Measurements from ENCODE around the gene NBEAL2. TPM values are rescaled to one million over a fixed set of nuclear protein-coding genes. Genes with fewer than 3 reads are reported as not detected.
A peak's percentile ranks its signal among the peaks of the same experiment; 100 is the strongest.

The NBEAL2 gene
- total RNA-seq, 3 donors from 2014 or later: 75.5 to 86.9 (median 80.7) TPM

DNA sequence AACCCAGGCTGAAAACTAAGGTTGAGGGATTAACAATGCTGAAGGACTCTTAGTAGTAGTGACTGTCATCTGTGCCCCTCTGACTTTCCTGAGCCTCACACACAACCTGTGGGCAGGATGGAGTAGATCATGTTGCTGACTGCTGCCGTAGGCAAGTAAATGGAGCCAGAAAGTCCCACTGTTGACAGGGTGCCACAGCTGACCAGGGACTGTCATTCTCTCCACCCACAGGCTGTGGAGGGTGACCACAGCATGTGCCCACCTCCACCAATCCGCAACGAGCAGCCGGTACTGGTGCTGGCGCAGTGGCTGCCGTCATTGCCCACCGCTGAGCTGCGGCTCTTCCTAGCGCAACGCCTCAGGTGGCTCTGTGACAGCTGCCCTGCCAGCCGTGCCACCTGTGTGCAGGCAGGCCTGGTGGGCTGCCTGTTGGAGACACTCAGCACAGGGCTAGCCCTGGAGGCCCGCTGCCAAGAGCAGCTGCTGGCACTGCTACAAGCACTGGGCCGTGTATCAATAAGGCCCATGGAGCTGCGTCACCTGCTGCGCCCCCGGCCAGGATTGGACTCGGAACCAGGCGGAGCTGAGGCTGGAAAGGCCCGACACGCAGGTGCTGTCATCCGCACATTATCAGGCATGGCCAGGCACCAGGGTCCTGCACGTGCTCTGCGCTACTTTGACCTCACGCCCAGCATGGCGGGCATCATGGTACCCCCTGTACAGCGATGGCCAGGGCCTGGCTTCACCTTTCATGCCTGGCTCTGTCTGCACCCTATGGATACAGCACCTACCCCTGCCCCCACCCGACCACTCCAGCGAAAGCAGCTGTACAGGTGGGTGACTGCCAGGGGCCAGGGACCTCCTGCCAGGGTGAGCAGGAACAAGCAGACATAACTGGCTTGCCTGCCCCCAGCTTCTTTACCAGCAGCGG is 15.6 kb downstream of the NBEAL2 start:
- no peak overlapping the region for H3K4me3 Mint-ChIP-seq
- no peak for ATAC-seq
- H3K27me3 Mint-ChIP-seq (ENCODE audit: low read depth): no peaks in the 10 kb centered on the region
- H3K36me3 Mint-ChIP-seq (ENCODE audit: insufficient read depth): peaks cover 15% of the 10 kb centered on the region
- DNase-seq: no peak
- H3K4me1 Mint-ChIP-seq (ENCODE audit: low read depth): peaks cover 20% of the 10 kb centered on the region
- no peaks in the 10 kb centered on the region for H3K9me3 Mint-ChIP-seq

DNA sequence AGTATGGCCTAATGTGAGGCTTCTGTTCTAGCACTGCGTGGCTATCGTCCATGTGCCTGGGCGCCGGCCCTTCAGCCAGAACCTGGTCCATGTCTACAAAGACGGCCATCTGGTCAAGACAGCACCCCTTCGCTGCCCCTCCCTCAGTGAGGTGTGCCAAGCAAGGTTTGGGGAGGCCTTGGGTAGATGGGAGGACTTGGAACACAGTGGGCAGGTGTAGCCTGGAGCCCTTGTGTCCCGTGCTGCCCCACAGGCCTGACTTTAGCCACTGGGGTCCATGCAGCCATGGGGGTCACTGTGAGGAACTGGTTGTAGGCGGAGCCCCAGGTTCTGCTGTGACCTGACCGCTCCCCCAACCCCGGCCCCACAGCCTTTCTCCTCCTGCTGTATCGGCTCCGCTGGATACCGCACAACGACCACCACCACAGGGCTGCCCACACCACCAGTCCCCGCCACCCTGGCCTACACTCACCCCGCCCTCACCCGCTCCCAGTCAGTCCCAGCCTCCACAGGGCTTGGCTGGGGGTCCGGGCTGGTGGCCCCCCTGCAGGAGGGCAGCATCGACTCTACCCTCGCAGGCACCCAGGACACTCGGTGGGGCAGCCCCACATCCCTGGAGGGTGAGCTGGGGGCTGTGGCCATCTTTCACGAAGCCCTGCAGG is 16.6 kb downstream of the NBEAL2 start:
- no peak overlapping the region for H3K4me3 Mint-ChIP-seq
- peaks cover 13% of the 10 kb centered on the region for H3K36me3 Mint-ChIP-seq (ENCODE audit: insufficient read depth)
- no peaks in the 10 kb centered on the region for H3K27me3 Mint-ChIP-seq (ENCODE audit: low read depth)
- DNase-seq (no peak), ATAC-seq (no peak)
- peaks cover 16% of the 10 kb centered on the region for H3K4me1 Mint-ChIP-seq (ENCODE audit: low read depth)
- H3K9me3 Mint-ChIP-seq: no peaks in the 10 kb centered on the region

GRCh38 chr3:46996689-46997452 is 17.4 kb downstream of the NBEAL2 start:
- Mint-ChIP-seq H3K4me3 (no peak overlapping the region), H3K27me3 (ENCODE audit: low read depth) (no peaks in the 10 kb centered on the region), H3K9me3 (no peaks in the 10 kb centered on the region), H3K4me1 (ENCODE audit: low read depth) (peaks cover 14% of the 10 kb centered on the region), H3K36me3 (ENCODE audit: insufficient read depth) (peaks cover 13% of the 10 kb centered on the region)
- DNase-seq (no peak), ATAC-seq (no peak)

- H3K4me3 Mint-ChIP-seq: no peak overlapping the region
- DNase-seq: no peak
- H3K4me1 Mint-ChIP-seq (ENCODE audit: low read depth): peaks cover 14% of the 10 kb centered on the region
- H3K27me3 Mint-ChIP-seq (ENCODE audit: low read depth): no peaks in the 10 kb centered on the region
- peaks cover 15% of the 10 kb centered on the region for H3K36me3 Mint-ChIP-seq (ENCODE audit: insufficient read depth)
- H3K9me3 Mint-ChIP-seq: no peaks in the 10 kb centered on the region
- no peak for ATAC-seq
These were observed 18.1 kb downstream of the NBEAL2 start for GRCh38 chr3:46997453-46998091.

DNA sequence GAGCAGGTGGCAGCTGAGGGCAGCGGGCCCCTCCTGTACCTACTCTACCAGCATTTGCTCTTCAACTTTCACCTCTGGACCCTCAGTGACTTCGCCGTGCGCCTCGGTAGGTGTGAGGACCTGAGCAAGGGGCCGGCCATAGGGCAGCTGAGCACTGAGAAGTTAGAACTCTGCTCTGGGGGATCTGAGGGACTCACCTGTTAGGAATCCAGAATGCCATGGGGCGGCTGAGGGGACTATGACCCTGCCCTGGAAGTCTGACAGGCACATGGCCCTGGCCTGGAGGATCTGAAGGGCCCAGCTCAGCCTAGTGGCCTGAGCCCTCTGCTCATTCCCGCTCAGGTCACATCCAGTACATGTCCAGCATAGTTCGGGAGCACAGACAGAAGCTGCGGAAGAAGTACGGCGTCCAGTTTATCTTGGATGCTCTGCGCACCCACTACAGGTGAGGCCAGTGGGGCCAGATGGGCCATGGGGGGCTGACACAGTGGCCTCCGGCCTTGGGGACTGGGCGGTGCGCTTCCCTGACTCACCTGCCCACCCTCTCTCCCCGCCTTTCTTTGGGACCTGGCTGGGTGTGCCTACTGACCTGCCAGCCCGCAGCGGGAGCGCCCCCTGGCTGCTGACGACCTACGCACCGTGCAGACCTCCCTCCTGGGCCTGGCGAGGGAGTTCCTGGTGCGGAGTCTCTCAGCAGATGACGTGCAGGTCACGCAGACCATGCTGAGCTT is 18.8 kb downstream of the NBEAL2 start:
- peaks cover 14% of the 10 kb centered on the region for H3K4me1 Mint-ChIP-seq (ENCODE audit: low read depth)
- peaks cover 16% of the 10 kb centered on the region for H3K36me3 Mint-ChIP-seq (ENCODE audit: insufficient read depth)
- no peaks in the 10 kb centered on the region for H3K9me3 Mint-ChIP-seq
- ATAC-seq (peak; percentile 79 to 80), DNase-seq (peak; percentile 76)
- no peak overlapping the region for H3K4me3 Mint-ChIP-seq
- no peaks in the 10 kb centered on the region for H3K27me3 Mint-ChIP-seq (ENCODE audit: low read depth)

DNA sequence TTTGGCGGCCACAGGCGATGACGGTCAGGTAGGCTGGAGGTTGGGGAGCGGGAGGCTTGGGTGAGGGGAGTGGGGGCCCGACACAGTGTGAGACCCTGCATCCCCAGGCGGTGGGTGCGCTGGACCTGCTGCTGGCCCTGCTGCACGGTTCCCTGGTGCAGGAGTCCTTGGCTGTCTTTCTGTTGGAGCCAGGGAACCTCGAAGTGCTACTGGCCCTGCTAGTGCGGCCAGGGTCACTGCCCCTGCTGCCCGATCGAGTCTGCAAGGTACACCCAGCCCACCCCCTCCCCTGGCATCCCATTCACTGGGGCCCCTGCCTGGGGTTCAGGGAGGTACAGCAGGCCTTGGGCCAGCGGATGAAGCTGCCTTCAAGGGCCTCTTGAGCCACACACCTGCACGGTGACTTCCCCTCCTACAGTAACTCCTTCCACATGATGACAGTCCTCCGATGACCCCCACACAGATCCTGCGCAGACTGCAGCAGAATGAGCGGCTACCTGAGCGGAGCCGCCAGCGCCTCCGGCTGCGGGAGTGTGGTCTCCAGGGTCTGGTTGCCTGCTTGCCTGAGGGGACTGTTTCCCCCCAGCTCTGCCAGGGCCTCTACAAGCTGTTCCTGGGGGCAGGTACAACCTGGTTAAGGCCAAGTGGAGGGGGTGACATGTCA is 19.5 kb downstream of the NBEAL2 start:
- H3K27me3 Mint-ChIP-seq (ENCODE audit: low read depth): no peaks in the 10 kb centered on the region
- no peak overlapping the region for H3K4me3 Mint-ChIP-seq
- H3K9me3 Mint-ChIP-seq: no peaks in the 10 kb centered on the region
- peaks cover 23% of the 10 kb centered on the region for H3K36me3 Mint-ChIP-seq (ENCODE audit: insufficient read depth)
- ATAC-seq (no peak), DNase-seq (no peak)
- peaks cover 14% of the 10 kb centered on the region for H3K4me1 Mint-ChIP-seq (ENCODE audit: low read depth)

GRCh38 chr3:46999516-47000197 is 20.2 kb downstream of the NBEAL2 start:
- Mint-ChIP-seq H3K4me1 (ENCODE audit: low read depth) (peaks cover 14% of the 10 kb centered on the region), H3K27me3 (ENCODE audit: low read depth) (no peaks in the 10 kb centered on the region), H3K9me3 (no peaks in the 10 kb centered on the region), H3K4me3 (no peak overlapping the region), H3K36me3 (ENCODE audit: insufficient read depth) (peaks cover 23% of the 10 kb centered on the region)
- no peak for ATAC-seq
- no peak for DNase-seq

DNA sequence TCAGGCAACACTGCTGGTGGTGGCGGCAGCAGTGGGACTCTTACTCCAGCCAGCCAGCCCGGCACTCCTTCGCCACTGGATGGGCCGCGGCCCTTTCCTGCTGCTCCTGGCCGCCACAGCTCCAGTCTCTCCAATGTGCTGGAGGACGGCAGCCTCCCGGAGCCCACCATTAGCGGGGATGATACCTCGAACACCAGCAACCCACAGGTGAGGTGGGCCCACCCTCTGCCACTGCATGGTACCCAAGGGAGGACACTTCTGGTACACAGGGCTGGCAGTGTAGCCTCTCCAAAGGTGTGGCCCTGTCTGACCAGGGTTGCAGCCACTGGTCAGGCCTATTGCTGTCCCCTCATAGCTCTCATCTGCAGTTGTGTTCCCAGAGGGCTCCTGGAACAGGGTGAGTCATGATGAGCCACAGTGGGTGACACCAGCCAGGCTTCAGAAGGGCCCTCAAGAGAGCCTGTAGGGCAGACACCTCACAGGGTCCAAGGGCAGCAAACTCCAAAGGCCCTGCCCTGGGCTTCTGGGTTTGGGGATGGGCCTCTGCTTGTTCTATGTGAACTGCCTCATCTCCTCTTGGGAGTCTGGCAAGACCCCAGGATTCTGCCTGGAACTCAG is 20.8 kb downstream of the NBEAL2 start:
- H3K4me3 Mint-ChIP-seq: no peak overlapping the region
- H3K36me3 Mint-ChIP-seq (ENCODE audit: insufficient read depth): peaks cover 21% of the 10 kb centered on the region
- H3K4me1 Mint-ChIP-seq (ENCODE audit: low read depth): peaks cover 14% of the 10 kb centered on the region
- DNase-seq: no peak
- H3K27me3 Mint-ChIP-seq (ENCODE audit: low read depth): no peaks in the 10 kb centered on the region
- no peaks in the 10 kb centered on the region for H3K9me3 Mint-ChIP-seq
- ATAC-seq: peak in 1 of 2 donors; percentile 39

GRCh38 chr3:47000922-47001730 is 21.7 kb downstream of the NBEAL2 start:
- ATAC-seq (no peak), DNase-seq (no peak)
- Mint-ChIP-seq H3K27me3 (ENCODE audit: low read depth) (no peaks in the 10 kb centered on the region), H3K36me3 (ENCODE audit: insufficient read depth) (peaks cover 26% of the 10 kb centered on the region), H3K4me3 (no peak overlapping the region), H3K4me1 (ENCODE audit: low read depth) (peaks cover 14% of the 10 kb centered on the region), H3K9me3 (no peaks in the 10 kb centered on the region)

DNA sequence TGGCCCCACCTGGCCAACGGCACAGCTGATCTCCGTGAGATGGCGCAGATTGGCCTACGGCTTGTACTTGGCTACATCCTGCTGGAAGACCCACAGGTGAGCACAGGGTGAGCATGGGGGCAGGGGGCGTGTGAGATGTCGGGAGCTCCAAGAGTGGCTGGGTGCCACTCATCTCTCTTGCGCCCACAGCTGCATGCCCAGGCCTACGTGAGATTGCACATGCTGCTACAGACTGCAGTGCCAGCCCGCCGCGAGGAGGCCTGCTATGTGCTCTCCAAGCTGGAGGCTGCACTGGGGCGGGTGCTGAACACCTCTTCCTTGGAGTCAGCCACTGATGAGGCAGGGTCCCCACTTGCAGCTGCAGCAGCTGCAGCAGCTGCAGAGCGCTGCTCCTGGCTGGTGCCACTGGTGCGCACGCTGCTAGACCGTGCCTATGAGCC is 22.3 kb downstream of the NBEAL2 start:
- no peak overlapping the region for H3K4me3 Mint-ChIP-seq
- no peaks in the 10 kb centered on the region for H3K9me3 Mint-ChIP-seq
- H3K27me3 Mint-ChIP-seq (ENCODE audit: low read depth): no peaks in the 10 kb centered on the region
- peaks cover 13% of the 10 kb centered on the region for H3K4me1 Mint-ChIP-seq (ENCODE audit: low read depth)
- peaks cover 31% of the 10 kb centered on the region for H3K36me3 Mint-ChIP-seq (ENCODE audit: insufficient read depth)
- DNase-seq (no peak), ATAC-seq (no peak)

- Mint-ChIP-seq H3K27me3 (ENCODE audit: low read depth) (no peaks in the 10 kb centered on the region), H3K9me3 (no peaks in the 10 kb centered on the region), H3K36me3 (ENCODE audit: insufficient read depth) (peaks cover 31% of the 10 kb centered on the region), H3K4me3 (no peak overlapping the region), H3K4me1 (ENCODE audit: low read depth) (peaks cover 6% of the 10 kb centered on the region)
- DNase-seq (no peak), ATAC-seq (no peak)
These were observed 22.9 kb downstream of the NBEAL2 start for GRCh38 chr3:47002171-47003055.
